Measurements from ENCODE around the gene MAP3K7. TPM values are rescaled to one million over a fixed set of nuclear protein-coding genes. Genes with fewer than 3 reads are reported as not detected.

The MAP3K7 gene
- total RNA-seq, 1 experiment from 2014 or later, result 26.6 TPM

DNA sequence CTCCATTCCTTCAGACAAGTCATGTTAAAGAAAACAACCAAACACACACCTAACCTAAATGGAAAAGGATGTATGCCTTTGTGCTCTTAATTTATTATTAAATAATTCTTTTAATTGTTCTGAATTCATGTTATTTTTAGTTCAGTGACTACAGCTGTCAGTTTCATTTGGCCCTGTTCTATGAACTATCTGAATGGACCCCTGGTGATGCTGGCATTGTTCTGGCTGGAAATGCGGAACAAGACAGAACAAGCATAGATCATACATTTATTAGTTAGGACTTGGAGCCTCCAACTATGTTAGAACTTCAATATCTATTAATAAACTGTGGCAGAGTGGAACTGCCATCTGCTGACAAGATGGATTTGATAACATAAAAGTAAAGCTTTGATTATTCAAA, 5.7 kb downstream of the MAP3K7 start:
- ChIA-PET RAD21 (ENCODE audit: low non-redundant PET in 1 of 2, low total read pairs in 2 of 2, uncharacterized antibody in 2 of 2, unreplicated experiment in 2 of 2) (no interaction called here), CTCF (no interaction called here), POLR2A (no interaction called here)
- no peak for ATAC-seq
- Histone ChIP-seq H3K4me1 (ENCODE audit: control insufficient read depth in 1 of 2, insufficient read depth in 2 of 2, low read length in 2 of 2) (peaks cover 4 to 10% of the 10 kb centered on the region in 2 experiments; a peak in 3 of 4 replicates), H3K4me3 (replicated peaks in 1 of 2; ENCODE audit: low read depth in 1 of 2, low read length in 2 of 2) (no peak overlapping the region), H2AFZ (ENCODE audit: low read depth, low read length, poor library complexity, severe bottlenecking) (no peak overlapping the region), H3K9ac (ENCODE audit: low read length) (no peak overlapping the region), H3K9me2 (ENCODE audit: insufficient read depth) (no peaks in the 10 kb centered on the region), H3K27me3 (ENCODE audit: insufficient read depth, low read length) (no peaks in the 10 kb centered on the region), H4K20me1 (ENCODE audit: insufficient read depth) (peaks cover 10% of the 10 kb centered on the region; the same call in 1 of the 2 replicates), H3K9me3 (ENCODE audit: control insufficient read depth in 1 of 2, insufficient read depth in 1 of 2, low read depth in 1 of 2, low read length in 2 of 2) (no peaks in the 10 kb centered on the region), H3K4me2 (ENCODE audit: low read length) (no peak overlapping the region), H3K27ac (ENCODE audit: low read depth, low read length) (no peak overlapping the region), H3K79me2 (ENCODE audit: insufficient read depth, low read length) (peaks cover 97% of the 10 kb centered on the region), H3K36me3 (ENCODE audit: control insufficient read depth in 1 of 2, insufficient read depth in 2 of 2, low read length in 2 of 2) (no peaks in the 10 kb centered on the region)
- DNase-seq (ENCODE audit: low read depth, low spot score), result no peak
- BruUV-seq (replicated peaks), result no TSS peak
- intact Hi-C loops (cut with micrococcal nuclease), result no loop called here
- TF ChIP-seq ELF1 (IDR thresholded peaks at IDR 0.05; ENCODE audit: borderline replicate concordance, low read depth) (no peak), POLR2A (IDR thresholded peaks at IDR 0.05; ENCODE audit: borderline replicate concordance, extremely low read depth, insufficient read depth, insufficient read length) (no peak), SIN3A (IDR thresholded peaks at IDR 0.05; ENCODE audit: low read depth) (no peak)
- TF ChIP-seq, protein P1, sequence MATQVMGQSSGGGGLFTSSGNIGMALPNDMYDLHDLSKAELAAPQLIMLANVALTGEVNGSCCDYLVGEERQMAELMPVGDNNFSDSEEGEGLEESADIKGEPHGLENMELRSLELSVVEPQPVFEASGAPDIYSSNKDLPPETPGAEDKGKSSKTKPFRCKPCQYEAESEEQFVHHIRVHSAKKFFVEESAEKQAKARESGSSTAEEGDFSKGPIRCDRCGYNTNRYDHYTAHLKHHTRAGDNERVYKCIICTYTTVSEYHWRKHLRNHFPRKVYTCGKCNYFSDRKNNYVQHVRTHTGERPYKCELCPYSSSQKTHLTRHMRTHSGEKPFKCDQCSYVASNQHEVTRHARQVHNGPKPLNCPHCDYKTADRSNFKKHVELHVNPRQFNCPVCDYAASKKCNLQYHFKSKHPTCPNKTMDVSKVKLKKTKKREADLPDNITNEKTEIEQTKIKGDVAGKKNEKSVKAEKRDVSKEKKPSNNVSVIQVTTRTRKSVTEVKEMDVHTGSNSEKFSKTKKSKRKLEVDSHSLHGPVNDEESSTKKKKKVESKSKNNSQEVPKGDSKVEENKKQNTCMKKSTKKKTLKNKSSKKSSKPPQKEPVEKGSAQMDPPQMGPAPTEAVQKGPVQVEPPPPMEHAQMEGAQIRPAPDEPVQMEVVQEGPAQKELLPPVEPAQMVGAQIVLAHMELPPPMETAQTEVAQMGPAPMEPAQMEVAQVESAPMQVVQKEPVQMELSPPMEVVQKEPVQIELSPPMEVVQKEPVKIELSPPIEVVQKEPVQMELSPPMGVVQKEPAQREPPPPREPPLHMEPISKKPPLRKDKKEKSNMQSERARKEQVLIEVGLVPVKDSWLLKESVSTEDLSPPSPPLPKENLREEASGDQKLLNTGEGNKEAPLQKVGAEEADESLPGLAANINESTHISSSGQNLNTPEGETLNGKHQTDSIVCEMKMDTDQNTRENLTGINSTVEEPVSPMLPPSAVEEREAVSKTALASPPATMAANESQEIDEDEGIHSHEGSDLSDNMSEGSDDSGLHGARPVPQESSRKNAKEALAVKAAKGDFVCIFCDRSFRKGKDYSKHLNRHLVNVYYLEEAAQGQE (IDR thresholded peaks at IDR 0.05; ENCODE audit: low read depth), result no peak

DNA sequence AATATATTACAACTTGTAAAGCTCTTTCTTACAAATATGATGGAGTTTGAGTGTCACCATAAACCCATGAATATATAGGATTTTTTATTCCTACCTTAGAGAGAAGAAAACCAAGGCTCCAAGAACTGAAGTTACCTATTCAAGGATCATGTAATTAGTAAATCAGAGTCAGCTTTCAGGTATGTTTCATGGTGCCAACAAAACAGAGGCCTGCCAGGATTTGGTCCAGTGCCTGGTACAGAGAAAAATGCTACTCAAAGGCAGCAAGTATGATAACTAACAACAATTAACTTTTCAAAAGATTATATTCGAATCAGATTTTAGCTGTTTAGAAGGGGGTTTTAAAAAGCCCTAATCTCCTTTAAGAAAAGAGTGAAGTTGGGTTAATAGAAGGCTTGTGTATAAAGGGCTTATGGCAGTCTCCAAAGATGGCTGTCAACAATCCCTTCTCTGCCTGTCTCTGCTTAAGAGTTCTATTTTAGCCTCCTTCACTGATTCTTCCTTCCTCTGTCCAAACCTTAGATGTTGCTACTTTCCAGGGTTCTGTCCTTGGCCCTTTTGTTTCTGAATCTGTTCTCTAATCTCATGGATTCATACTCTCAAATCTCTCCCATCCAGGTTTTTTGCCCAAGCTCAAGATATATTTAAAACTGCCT, 7.8 kb downstream of the MAP3K7 start:
- Histone ChIP-seq H3K36me3 (ENCODE audit: control insufficient read depth in 1 of 2, insufficient read depth in 2 of 2, low read length in 2 of 2) (no peaks in the 10 kb centered on the region), H3K9me2 (ENCODE audit: insufficient read depth) (no peaks in the 10 kb centered on the region), H3K4me2 (ENCODE audit: low read length) (no peak overlapping the region), H3K9ac (ENCODE audit: low read length) (no peak overlapping the region), H4K20me1 (ENCODE audit: insufficient read depth) (peaks cover 6% of the 10 kb centered on the region; the same call in 1 of the 2 replicates), H3K4me3 (replicated peaks in 1 of 2; ENCODE audit: low read depth in 1 of 2, low read length in 2 of 2) (no peak overlapping the region), H3K9me3 (ENCODE audit: control insufficient read depth in 1 of 2, insufficient read depth in 1 of 2, low read depth in 1 of 2, low read length in 2 of 2) (no peaks in the 10 kb centered on the region), H2AFZ (ENCODE audit: low read depth, low read length, poor library complexity, severe bottlenecking) (no peak overlapping the region), H3K79me2 (ENCODE audit: insufficient read depth, low read length) (peaks cover 88% of the 10 kb centered on the region), H3K27me3 (ENCODE audit: insufficient read depth, low read length) (no peaks in the 10 kb centered on the region), H3K27ac (ENCODE audit: low read depth, low read length) (no peak overlapping the region), H3K4me1 (ENCODE audit: control insufficient read depth in 1 of 2, insufficient read depth in 2 of 2, low read length in 2 of 2) (no peaks in the 10 kb centered on the region)
- CTCF ChIA-PET, result no interaction called here
- intact Hi-C loops (cut with micrococcal nuclease), result no loop called here
- RAD21 ChIA-PET (ENCODE audit: low non-redundant PET in 1 of 2, low total read pairs in 2 of 2, uncharacterized antibody in 2 of 2, unreplicated experiment in 2 of 2), result no interaction called here
- DNase-seq (ENCODE audit: low read depth, low spot score), result no peak
- BruUV-seq (replicated peaks), result no TSS peak
- POLR2A ChIA-PET, result interaction anchor here (2.2 kb wide), 1 partner anchor 8 kb away, joined by 5 read pairs; no protein-coding TSS in a partner anchor
- no peak for ATAC-seq
- TF ChIP-seq POLR2A (IDR thresholded peaks at IDR 0.05; ENCODE audit: borderline replicate concordance, extremely low read depth, insufficient read depth, insufficient read length), result no peak
- TF ChIP-seq SP1 (IDR thresholded peaks at IDR 0.05; ENCODE audit: low read depth), result no peak
- TF ChIP-seq, protein P2, sequence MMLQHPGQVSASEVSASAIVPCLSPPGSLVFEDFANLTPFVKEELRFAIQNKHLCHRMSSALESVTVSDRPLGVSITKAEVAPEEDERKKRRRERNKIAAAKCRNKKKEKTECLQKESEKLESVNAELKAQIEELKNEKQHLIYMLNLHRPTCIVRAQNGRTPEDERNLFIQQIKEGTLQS (IDR thresholded peaks at IDR 0.05), result no peak
- TF ChIP-seq CEBPB (IDR thresholded peaks at IDR 0.05; ENCODE audit: low read depth), result no peak
- TF ChIP-seq TCF7L2 (IDR thresholded peaks at IDR 0.05; ENCODE audit: borderline replicate concordance, extremely low read depth, insufficient read depth, insufficient read length), result no peak
- TF ChIP-seq, protein P3, sequence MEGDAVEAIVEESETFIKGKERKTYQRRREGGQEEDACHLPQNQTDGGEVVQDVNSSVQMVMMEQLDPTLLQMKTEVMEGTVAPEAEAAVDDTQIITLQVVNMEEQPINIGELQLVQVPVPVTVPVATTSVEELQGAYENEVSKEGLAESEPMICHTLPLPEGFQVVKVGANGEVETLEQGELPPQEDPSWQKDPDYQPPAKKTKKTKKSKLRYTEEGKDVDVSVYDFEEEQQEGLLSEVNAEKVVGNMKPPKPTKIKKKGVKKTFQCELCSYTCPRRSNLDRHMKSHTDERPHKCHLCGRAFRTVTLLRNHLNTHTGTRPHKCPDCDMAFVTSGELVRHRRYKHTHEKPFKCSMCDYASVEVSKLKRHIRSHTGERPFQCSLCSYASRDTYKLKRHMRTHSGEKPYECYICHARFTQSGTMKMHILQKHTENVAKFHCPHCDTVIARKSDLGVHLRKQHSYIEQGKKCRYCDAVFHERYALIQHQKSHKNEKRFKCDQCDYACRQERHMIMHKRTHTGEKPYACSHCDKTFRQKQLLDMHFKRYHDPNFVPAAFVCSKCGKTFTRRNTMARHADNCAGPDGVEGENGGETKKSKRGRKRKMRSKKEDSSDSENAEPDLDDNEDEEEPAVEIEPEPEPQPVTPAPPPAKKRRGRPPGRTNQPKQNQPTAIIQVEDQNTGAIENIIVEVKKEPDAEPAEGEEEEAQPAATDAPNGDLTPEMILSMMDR (IDR thresholded peaks at IDR 0.05 in 2 of 3, conservative IDR thresholded peaks at IDR 0.05 in 1 of 3; ENCODE audit: borderline replicate concordance in 1 of 3, insufficient read depth in 1 of 3, low read depth in 2 of 3, low read length in 2 of 3), result no peak

Data from HCT116 (cell line).